GM19324 (cell line): ENCODE data around the gene C1orf21.

ENCODE experiments used
- ATAC-seq: cut with Tn5 transposase; IDR thresholded peaks from one replicate; pipeline ENCODE4 v1.9.1; 2021; ENCODE audit warnings: mild to moderate bottlenecking, moderate library complexity; ENCODE audit not compliant: unreplicated experiment, low FRiP score

The C1orf21 gene

DNA sequence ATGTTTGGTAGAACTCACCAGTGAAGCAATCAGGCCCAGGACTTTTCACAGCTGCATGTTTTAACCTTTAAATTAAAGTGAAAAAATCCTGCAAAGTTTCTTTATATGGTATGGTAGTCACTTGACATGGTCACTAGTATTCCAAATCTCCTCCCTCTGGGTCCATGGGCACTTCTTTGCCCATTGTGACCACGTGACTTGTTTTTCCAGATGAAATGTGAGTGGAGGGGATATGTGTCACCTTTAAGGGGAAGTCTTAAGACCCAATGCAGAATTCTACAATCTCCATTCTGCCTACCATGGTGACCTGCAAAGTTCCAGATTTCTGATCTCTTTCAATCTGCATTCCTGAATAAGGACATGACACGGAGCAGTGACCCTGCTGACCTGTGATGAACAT is 152.8 kb downstream of the C1orf21 start:
- ATAC-seq: no peak

DNA sequence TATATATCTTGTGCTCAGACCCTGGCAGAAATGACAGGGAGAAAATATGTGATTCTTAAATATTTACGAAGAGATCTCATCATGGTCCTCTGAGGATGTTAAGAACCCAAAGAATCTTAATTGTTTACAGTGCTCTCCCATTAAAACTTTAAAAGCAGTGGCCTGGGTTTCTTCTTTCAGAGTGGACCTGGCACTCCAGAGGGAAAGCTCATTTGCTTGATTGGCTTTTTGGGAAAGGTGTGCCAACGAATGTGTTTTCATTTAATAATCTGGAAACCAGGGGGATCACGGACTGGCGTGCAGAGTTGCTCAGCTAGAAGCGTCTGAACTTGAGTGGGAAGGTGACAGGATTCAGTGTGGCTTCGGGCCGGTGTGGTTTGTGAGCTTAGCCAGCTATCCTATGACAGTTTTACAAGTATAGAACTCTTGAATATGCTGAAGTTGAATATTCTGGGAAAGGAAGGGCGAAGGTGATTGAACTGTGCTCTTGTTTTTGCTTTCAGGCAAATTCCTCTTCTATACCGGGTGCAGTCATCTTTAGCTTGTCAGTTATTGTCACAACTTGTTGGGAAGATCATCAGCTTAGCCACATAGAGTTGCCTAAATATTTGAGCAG is 154.8 kb downstream of the C1orf21 start:
- ATAC-seq: no peak

DNA sequence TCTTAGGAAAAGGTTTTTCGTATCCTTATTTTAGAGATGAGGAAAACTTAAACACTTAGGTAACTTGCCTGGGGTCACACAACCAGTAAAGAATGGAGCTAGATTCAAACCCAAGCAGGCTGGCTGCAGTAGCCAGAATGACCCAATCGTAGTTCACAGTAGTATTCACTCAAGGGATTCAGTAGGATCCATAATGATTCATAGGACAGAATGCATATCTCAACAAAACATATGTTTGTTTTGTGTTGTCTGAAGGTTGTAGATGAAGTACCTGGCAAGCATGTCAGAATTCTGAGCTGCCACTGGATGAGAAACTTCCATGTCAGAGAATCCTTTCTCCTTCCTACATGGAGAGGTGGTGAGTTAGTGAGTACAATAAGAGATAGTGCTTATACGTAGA is 155.5 kb downstream of the C1orf21 start:
- ATAC-seq: no peak

DNA sequence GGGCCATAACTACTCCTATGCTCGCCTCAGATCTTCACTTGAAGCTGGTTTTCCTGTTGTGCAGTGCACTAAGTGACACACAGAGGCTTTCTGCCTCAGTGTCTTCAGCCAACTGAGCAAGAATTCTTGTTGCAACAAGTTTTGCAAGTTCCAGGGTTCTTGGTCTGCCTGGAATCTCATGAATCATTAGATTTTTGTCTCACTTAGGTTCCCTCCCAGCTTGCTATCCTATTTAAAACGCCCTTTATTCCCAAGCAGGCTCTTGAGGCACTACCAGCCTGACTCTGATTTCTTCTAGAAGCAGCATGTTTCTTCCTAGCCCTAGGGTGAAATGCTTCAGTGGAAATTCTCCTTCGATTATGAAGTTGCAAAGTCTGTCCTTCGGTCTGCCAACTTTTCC is 158.8 kb downstream of the C1orf21 start:
- no peak for ATAC-seq

DNA sequence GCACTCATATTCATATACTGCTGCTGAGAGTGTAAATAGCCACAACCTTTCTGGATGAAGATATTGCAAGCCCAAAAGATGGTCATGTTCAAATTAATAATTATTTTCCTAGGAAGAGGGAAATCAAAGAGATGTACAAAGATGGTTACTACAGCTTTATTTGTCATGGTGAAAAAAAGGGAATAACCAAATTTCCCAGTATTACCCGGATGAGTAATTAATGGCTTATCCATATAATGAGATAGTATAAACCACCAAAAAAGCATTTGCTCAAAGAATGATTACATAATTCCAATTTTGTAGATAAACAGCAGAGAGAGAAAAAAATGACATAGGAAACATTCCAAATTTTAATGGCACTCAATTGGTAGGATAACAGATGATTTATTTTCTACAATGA is 165.6 kb downstream of the C1orf21 start:
- ATAC-seq: no peak

DNA sequence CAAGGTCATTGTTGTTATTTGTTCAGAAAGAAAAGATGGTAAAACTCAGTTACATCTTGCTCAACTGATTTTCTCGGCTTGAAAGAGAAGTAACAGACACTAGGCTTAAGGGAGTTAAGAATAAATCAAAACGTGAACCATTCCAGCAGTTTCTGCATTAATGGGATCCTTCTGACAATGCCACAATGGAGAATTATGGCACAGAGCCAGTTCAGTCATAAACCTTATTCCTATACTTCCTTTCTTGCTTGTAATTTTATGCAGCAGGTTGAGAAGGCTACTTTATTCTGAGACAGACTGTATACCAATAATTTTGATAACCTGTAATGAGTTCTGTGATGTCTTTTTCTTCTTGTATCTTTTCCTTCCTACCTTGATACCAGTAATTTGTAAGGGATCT is 167.0 kb downstream of the C1orf21 start:
- ATAC-seq: no peak

DNA sequence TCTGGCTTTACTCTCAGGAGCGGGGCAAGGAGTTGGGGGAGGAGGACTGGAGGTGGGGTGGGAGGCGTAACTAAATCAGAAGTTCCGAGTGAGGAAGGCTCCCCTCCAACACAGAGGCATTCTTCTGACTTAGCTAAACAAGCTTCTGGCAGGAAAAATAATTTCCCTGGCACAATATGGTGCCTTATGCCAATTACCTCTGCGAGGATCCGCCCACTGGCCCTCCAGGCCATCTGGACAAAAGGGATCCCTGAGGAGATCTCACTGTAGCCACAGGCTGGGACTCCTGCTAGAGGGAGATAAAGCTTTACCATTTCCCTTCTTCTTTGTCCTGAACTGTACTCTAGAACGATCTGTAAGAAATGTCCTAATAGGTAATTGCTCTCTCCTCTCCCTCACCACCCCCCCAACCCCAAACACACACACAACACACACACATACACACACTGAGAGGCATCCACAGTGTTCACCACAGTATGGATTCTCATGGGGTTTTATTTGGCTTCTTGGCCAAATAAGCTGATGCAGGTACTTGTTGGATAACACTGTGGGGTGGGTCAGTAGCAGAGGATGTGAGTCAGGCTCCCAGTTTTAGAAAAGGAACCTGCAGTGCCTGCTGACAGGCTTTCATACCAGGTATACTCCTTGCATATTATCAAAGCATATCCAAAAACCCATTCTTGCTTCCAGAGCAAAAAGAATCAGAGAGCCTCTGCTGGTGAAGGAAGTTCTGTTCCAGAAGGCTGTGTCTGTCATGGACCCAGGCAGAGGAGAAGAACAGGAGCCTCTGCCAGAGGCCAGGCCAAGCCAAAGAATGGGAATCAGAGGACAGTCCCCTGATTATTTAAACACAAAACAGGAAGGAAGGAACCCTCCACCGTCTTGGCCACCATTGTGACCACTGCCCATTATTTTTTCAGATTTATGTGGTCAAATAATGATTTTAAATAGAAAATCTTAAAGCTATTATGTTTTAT is 169.1 kb downstream of the C1orf21 start:
- no peak for ATAC-seq

DNA sequence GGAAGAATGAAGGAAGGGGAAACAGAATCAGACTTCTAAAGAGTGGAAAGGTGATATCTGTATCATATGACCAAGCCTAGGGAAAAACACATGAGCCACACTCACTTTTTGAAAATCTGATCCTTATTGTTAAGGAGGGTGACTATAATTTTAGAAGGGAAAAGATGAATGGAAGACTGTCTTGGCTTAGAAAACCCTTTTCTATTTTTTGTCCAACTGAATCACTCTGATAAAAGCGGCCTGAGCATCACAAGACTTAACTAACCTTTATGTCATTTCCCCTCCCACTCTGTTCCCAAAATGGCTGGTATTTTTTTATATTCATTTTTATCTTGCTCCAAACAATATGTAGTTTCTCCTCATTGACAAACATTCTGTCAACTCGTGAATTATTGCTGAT is 169.8 kb downstream of the C1orf21 start:
- no peak for ATAC-seq

DNA sequence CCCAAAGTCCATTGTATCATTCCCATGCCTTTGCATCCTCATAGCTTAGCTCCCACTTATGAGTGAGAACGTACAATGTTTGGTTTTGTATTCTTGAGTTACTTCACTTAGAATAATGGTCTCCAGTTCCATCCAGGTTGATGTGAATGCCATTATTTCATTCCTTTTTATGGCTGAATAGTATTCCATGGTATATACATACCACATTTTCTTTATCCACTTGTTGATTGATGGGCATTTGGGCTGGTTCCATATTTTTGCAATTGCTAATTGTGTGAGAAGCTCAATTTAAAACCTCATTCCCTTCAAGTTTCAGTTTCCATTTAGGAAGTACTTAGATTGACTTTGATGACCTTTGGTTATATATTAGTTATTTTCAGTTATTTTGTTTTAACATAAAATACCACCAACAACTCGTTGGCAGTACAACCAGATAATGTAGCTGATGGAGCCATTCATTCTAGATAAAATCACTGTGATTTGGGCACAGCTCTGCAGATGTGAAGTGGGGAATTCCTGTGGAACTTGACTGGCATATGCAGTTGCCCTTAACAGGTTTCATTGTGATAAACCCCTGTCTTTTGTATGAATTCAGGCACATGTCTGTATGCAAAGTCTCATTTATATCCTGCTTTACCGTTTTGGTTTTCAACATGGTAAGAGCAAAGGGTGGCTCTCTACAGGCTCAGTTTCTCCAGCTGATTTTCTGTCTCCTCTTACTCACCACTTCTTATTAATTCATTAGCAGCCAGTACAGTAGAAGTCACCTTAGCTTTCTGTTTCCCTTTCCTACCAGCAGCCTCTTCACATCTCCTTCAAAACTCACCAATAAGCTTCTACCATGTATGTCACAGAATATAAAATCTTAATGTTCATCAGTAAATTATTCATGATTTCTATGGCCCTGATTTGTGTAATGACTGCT is 170.9 kb downstream of the C1orf21 start:
- no peak for ATAC-seq

DNA sequence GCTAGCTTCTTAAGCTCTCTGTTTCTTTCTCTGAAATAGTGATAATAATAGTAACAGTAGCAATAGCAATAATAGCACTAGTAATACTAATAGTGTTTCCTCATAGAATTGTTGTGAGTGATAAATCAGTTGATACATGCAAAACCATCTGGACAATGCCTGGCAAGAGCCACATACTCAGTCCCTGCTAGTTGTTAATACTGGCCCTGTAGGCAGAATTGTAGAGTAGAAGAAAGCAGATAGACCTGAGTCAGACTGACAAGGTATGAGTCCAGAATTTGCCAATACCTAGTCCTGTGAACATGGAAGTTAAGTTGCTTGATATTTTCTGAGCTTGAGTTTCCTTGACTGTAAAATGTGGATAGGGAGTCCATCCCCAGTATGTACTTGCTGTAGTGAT is 171.9 kb downstream of the C1orf21 start:
- ATAC-seq: no peak

DNA sequence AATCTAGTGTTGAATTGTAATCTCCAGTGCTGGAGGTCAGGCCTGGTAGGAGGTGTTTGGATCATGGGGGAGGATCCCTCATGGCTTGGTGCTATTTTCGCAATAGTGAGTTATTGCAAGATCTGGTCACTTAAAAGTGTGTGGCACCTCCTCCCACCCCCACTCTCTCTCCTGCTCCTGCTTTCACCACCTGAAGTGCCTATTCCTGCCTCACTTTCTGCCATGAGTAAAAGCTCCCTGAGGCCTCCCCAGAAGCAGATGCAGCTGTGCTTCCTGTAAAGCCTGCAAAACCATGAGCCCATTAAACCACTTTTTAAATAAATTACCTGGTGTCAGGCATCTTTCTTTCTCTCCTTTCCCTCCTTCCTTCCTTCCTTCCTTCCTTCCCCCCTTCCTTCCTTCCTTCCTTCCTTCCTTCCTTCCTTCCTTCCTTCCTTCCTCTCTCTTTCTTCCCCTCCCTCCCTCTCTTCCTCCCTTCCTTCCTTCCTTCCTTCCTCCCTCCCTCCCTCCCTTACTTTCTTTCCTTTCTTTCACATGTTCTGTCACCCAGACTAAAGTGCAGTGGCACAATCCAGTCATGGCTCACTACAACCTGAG is 172.4 kb downstream of the C1orf21 start:
- ATAC-seq: no peak

DNA sequence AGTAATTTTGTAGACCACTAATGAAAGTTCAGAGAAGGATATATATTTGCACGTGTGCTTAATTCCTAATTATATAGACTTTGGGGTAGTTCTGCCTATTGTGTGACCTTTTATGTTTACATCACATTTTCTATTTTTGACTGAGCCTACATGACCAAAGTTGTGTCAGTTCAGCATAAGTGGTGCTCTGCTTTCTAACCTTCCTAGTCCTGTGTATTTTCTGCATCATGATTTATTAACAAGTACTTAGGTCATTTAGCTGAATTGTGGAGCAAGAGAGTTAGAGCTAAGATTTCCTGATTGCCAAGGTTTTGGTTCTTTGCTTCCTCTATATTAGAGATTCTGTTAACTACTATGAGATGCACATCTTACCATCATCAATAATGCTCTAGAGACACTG is 176.0 kb downstream of the C1orf21 start:
- ATAC-seq: no peak

DNA sequence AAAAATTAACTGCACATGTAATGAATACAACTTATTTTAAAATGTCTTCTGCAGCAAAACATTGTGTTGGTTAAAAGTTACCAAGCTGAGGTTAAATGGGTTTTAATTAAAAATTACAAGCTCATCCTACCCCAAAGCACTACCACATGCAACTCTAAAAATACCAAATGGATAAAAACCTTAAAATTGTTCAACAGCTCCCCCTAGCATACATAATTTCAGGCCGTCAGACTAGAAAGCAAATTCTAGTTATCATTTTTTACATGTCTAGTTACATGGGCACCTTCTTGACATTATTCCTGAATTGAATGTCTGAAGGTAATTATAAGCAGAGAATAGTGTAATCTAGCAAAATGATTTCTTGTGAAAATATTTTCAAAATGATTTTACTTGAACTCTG is 176.5 kb downstream of the C1orf21 start:
- ATAC-seq: no peak

DNA sequence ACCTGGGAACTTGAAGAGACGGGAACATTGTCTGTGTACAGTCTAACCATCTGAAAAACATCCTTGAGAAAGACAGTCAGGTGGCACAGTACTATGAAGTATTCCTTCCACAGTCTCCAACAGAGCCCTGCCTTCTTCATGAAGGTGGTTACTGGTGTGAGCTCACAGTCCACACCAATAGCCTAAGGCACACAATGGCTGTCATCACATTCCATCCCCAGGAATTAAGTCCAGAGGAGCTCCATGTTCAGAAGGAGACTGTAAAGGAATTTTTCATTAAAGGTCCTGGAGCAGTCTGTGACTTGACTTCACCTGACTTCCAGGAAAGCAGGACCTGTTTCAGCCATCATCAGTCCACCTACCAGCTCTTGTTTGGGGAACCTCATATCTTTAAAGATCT is 180.2 kb downstream of the C1orf21 start:
- ATAC-seq: no peak

DNA sequence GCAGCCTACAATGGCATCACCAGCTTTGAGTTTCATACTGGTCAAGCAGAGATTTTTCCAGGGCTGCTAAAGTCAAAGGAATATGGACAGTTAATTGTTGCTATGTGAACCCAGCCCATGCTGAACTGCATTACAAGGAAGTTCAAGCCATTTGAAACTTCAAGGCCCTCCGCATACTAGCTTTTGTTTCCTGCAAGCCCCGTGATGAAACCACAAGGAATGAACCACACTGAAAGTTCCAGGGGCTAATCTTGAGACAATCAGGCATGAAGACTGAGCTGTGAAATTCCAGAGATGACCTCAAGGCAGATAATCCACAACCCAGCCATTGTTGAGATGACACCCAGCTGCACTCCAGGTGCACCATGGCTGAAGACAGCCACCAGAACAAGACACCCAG is 180.8 kb downstream of the C1orf21 start:
- ATAC-seq: no peak

DNA sequence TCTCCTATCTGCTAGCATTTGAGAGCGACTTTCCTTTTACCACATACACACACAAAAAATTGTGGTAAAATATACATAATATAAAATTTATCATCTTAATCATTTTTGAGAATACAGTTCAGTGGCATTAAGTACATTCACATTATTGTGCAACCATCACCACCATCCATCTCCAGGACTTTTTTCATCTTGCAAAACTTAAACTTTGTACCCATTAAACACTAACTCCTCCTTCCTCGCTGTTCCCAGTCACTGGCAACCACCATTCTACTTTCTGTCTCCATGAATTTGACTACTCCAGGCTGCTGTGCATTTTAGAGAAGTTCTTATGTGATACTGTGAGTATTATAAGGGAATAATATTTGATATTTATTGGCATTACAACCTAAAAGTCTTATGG is 181.3 kb downstream of the C1orf21 start:
- no peak for ATAC-seq

DNA sequence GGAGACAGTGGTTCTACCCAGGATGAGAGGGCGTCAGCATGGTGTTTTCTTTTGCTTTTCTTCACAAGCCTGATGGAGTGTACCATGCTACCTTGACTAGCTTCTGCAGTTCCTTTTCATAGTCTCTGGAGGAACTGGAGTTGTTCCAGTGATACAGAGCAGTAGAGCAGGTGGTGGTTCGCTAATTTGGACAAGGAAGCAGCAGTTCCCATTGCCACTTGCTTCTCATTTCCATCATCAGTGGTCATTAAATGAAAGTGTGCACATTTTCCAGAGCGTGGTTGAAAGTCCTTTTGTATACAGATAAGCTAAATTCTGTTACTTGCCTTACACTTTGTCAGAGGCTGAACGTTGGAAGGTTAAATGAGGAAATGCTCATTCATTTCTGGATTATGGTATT is 182.3 kb downstream of the C1orf21 start:
- no peak for ATAC-seq

DNA sequence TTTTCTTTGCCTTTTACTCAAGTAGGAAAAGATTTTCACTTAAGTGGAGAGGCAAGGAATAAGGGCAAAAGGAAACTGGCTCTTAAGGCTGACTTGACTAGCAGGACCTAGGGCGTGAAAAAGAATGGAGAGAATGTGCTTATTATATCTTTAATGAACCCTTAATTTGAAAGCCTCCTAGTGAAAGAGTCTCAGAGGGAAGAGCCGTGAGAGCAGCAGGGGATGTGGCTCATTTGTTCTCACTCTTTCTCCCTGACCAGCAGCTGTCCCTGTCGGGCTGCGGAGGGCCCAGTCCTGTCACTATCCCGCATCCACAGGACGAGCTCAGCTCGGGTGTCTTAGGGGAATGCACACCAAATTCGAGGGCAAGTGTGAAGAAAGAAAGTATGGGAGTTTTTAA is 187.8 kb downstream of the C1orf21 start:
- no peak for ATAC-seq

DNA sequence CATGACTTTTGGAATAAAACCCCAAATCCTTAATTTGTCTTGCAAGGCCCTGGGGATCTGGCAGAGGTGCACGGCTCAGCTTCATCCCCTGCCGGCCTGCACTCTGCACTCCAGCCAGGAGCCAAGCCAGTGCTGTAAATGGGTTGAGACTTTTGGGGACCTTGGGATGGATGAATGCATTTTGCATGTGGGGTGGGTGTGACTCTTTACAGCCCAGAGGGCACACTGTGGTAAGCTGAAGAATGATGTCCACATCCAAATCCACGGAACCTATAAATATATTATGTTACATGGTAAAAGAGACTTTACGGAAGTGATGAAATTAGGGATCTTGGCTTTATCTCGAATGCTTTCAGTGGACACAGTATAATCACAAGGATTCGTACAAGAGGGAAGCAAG is 190.0 kb downstream of the C1orf21 start:
- no peak for ATAC-seq

DNA sequence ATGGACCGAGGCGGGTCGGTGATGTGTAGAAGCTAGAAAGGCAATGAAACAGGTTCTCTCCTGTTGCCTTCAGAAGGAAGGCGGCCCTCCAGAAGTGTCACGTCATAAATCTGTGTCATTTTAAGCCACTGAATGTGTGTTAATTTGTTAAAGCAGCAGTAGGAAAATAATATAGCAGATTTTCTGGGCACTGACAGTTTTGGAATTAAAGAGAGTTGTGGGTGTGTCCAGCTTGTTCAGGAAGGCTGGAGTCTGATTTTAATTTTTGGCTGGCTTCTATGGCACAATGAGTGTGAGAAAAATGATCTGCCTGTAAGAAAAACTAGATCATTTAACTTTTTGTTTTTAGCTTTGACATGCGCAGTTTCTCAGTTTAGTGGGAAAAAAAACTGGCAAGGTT is 190.5 kb downstream of the C1orf21 start:
- ATAC-seq: no peak

DNA sequence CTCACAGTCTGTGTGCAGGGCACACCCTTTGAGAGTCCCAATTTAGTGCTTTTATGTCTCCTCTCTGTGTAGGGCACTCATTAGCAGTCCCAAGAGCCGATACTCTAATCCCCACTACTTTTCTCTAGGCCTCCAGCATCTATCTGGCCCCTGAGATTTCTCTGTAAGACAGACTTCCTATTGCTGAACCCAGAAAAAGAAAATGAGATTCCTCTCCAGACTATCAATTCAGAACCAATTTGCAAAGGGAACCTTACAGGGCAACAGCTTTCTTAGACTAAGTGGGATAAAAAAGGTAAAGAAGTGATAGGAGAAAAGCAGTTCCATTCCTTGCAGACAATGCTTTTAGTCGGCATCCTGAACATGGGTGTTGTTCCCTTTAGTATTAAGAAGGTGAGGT is 195.6 kb downstream of the C1orf21 start:
- ATAC-seq: no peak
